ENCODE data around the gene HSPB7. TPM values are rescaled to one million over a fixed set of nuclear protein-coding genes. Genes with fewer than 3 reads are reported as not detected.

The HSPB7 gene
- total and polyA plus RNA-seq, 2 of the 8 experiments (the other 6 are each of a cell fraction or from before 2014, with no cell fraction given) = not detected

- H2AFZ ChIP-seq (ENCODE audit: low read length) = no peak overlapping the region
- no peak overlapping the region for H2BK20ac ChIP-seq (ENCODE audit: low read length)
- H3K27ac ChIP-seq (ENCODE audit: low read depth, low read length) = no peak overlapping the region
- H3K56ac ChIP-seq (replicated peaks; ENCODE audit: insufficient read length, low read depth, low read length) = no peak overlapping the region
- no peak overlapping the region for H3K9ac ChIP-seq (replicated peaks in 1 of 4; ENCODE audit: extremely low read depth in 1 of 4, low read depth in 3 of 4, low read length in 3 of 4)
- no peak overlapping the region; the same call in 1 of the 2 replicates for H4K8ac ChIP-seq (ENCODE audit: extremely low read depth, insufficient read depth, low read length)
- H4K5ac ChIP-seq (ENCODE audit: insufficient read length, low read depth, low read length) = no peak overlapping the region
- H4K91ac ChIP-seq (replicated peaks; ENCODE audit: insufficient read length, low read length) = no peak overlapping the region
- DNase-seq (ENCODE audit: low read depth in 1 of 2, low spot score in 2 of 2) (no peak), FAIRE-seq (no peak)
- no peak overlapping the region for H3K23ac ChIP-seq (ENCODE audit: insufficient read length)
- no peak overlapping the region for H3K18ac ChIP-seq (ENCODE audit: extremely low read depth, low read length)
- no peaks in the 10 kb centered on the region for H3K4me1 ChIP-seq (replicated peaks in 1 of 4; ENCODE audit: control insufficient read depth in 3 of 4, insufficient read depth in 4 of 4, low read length in 3 of 4)
- H2BK15ac ChIP-seq (ENCODE audit: low read length) = no peak overlapping the region
- H2BK120ac ChIP-seq (replicated peaks; ENCODE audit: low read depth, low read length) = no peak overlapping the region
- no peaks in the 10 kb centered on the region for H3K9me3 ChIP-seq (ENCODE audit: insufficient read depth in 2 of 2, low read depth in 1 of 2, low read length in 1 of 2)
- no peaks in the 10 kb centered on the region; the same call in 1 of the 2 replicates for H3K23me2 ChIP-seq (ENCODE audit: low read depth, low read length)
- H2AK5ac ChIP-seq (ENCODE audit: low read depth, low read length) = no peak overlapping the region
- H3K4me2 ChIP-seq (ENCODE audit: insufficient read depth in 1 of 2, low read depth in 2 of 2, low read length in 2 of 2) = no peak overlapping the region
- ChIA-PET CTCF (ENCODE audit: partially characterized antibody) (interaction anchor here (1.0 to 1.5 kb wide), 4 partner anchors 20 to 91 kb away, joined by 3 to 6 read pairs (median 4); partner anchors contain the start of gene HSPB7), POLR2A (ENCODE audit: partially characterized antibody) (interaction anchor here (1.5 kb wide), 1 partner anchor 26 kb away, joined by 3 read pairs; no protein-coding TSS in a partner anchor)
- 72% methylated on average over 4 of the region's 4 CpGs; no CpG with 5 or more reads in 1 of the 2 experiments for WGBS, 2 experiments (ENCODE audit: extremely low coverage in 1 of 2, insufficient coverage in 1 of 2, insufficient read length in 1 of 2, insufficient replicate concordance in 2 of 2, low coverage in 1 of 2, low lambda C conversion rate in 2 of 2, missing lambda C conversion rate in 1 of 2)
- H3K14ac ChIP-seq (ENCODE audit: insufficient read length) = no peak overlapping the region
- no peak overlapping the region for H2BK5ac ChIP-seq (ENCODE audit: low read depth, low read length)
- no peaks in the 10 kb centered on the region for H3K27me3 ChIP-seq (replicated peaks in 1 of 4; ENCODE audit: control insufficient read depth in 3 of 4, extremely low read depth in 1 of 4, insufficient read depth in 3 of 4, low read length in 3 of 4)
- no peaks in the 10 kb centered on the region for H3K79me2 ChIP-seq (ENCODE audit: control insufficient read depth in 1 of 2, insufficient read depth in 2 of 2, low read length in 2 of 2)
- H4K20me1 ChIP-seq (replicated peaks in 1 of 2; ENCODE audit: control insufficient read depth in 1 of 2, insufficient read depth in 2 of 2, low read length in 2 of 2) = no peaks in the 10 kb centered on the region
- no peak overlapping the region for H3K4me3 ChIP-seq (ENCODE audit: extremely low read depth in 1 of 4, insufficient read depth in 2 of 4, low read depth in 3 of 4, low read length in 4 of 4)
- no peaks in the 10 kb centered on the region for H3K36me3 ChIP-seq (ENCODE audit: control insufficient read depth in 2 of 4, insufficient read depth in 4 of 4, low read length in 3 of 4)
- H3K4ac ChIP-seq (replicated peaks; ENCODE audit: insufficient read length, low read depth, low read length) = no peak overlapping the region
- TF ChIP-seq EGR1 (IDR thresholded peaks at IDR 0.05; ENCODE audit: borderline replicate concordance, low read depth, low read length) (no peak), SUZ12 (IDR thresholded peaks at IDR 0.05; ENCODE audit: low read length) (no peak), KDM4A (IDR thresholded peaks at IDR 0.05; ENCODE audit: low read depth, low read length, severe bottlenecking) (no peak), TEAD4 (IDR thresholded peaks at IDR 0.05; ENCODE audit: low read depth, low read length) (no peak), MAFK (IDR thresholded peaks at IDR 0.05; ENCODE audit: low read depth, low read length) (no peak), KDM1A (IDR thresholded peaks at IDR 0.05; ENCODE audit: borderline replicate concordance, low read length) (no peak), RFX5 (IDR thresholded peaks at IDR 0.05; ENCODE audit: borderline replicate concordance, low read depth, low read length) (no peak), GTF2F1 (IDR thresholded peaks at IDR 0.05; ENCODE audit: borderline replicate concordance, low read depth, low read length) (no peak), CHD1 (IDR thresholded peaks at IDR 0.05; ENCODE audit: low read depth, low read length) (no peak), SRF (IDR thresholded peaks at IDR 0.05; ENCODE audit: low read depth, low read length) (no peak), YY1 (IDR thresholded peaks at IDR 0.05; ENCODE audit: low read depth, low read length) (no peak), TAF7 (optimal IDR thresholded peaks at IDR 0.05; ENCODE audit: borderline replicate concordance, low read depth, low read length) (no peak), CBX5 (IDR thresholded peaks at IDR 0.05; ENCODE audit: low read depth, low read length) (no peak)
- no peaks in the 10 kb centered on the region for H3K79me1 ChIP-seq (ENCODE audit: low read depth, low read length)
- no peak overlapping the region for H2BK12ac ChIP-seq (ENCODE audit: low read depth, low read length)
Measured at GRCh38 chr1:16038620-16038912, 20.7 kb upstream of the HSPB7 start.
